IMR-90 (cell line): ENCODE data around the gene AVPI1. TPM values are rescaled to one million over a fixed set of nuclear protein-coding genes. Genes with fewer than 3 reads are reported as not detected.

Experiments
- ATAC-seq: fragments of 200-7000 bp; cut with Tn5 transposase; 2 replicates; pipeline ENCODE4 v1.9.1; 2020; ENCODE audit warnings: low read depth, mild to moderate bottlenecking, moderate library complexity
- BruUV-seq: library from RNA; stranded (reverse); fragments of 400-500 nt; replicated peaks from 2 replicates; lab custom pipeline; 2021; lab: Mats Ljungman, UMichigan
- CTCF ChIA-PET: fragments of 300-600 bp; formaldehyde crosslinking; extraction: SDS; loops from one replicate; lab custom pipeline; 2021; ENCODE audit warnings: antibody characterized with exemption; lab: Yijun Ruan, JAX
- POLR2A ChIA-PET: fragments of 300-600 bp; sonication (Branson Sonifier 250); formaldehyde crosslinking; loops from one replicate; lab custom pipeline; 2022; ENCODE audit warnings: antibody characterized with exemption; ENCODE audit not compliant: unreplicated experiment; lab: Charles Lee
- DNase-seq: peaks from one replicate; pipeline ENCODE4 v3.0.0; 2013
- H2AFZ ChIP-seq: replicated peaks from 2 replicates; pipeline ENCODE3; 2013; ENCODE audit warnings: low read length, mild to moderate bottlenecking; ENCODE audit not compliant: poor library complexity
- H2AK5ac ChIP-seq: 2 replicates; pipeline ENCODE4 v1.6.1; 2013; ENCODE audit warnings: low read depth, low read length, inconsistent platforms
- H2AK9ac ChIP-seq: replicated peaks from 2 replicates; pipeline ENCODE3; 2013; ENCODE audit warnings: mild to moderate bottlenecking, low read depth, low read length, moderate library complexity; ENCODE audit not compliant: poor library complexity
- H2BK120ac ChIP-seq: 2 replicates; pipeline ENCODE4 v1.6.1; 2013; ENCODE audit warnings: low read depth, low read length, inconsistent platforms
- H2BK15ac ChIP-seq: 3 replicates; pipeline ENCODE4 v1.6.1; 2013; ENCODE audit warnings: low read depth, low read length, inconsistent platforms
- H2BK20ac ChIP-seq: 2 replicates; pipeline ENCODE4 v1.6.1; 2013; ENCODE audit warnings: low read depth, mild to moderate bottlenecking, inconsistent platforms, low read length, moderate library complexity
- H2BK5ac ChIP-seq: 2 replicates; pipeline ENCODE4 v1.6.1; 2013; ENCODE audit warnings: mild to moderate bottlenecking, low read depth, low read length, inconsistent platforms; ENCODE audit not compliant: poor library complexity, severe bottlenecking
- H3K14ac ChIP-seq: replicated peaks from 2 replicates; pipeline ENCODE4 v1.6.1; 2013; ENCODE audit warnings: low read depth, low read length, inconsistent platforms
- H3K18ac ChIP-seq: 2 replicates; pipeline ENCODE4 v1.6.1; 2013; ENCODE audit warnings: low read depth, low read length, control low read depth
- H3K23ac ChIP-seq: 2 replicates; pipeline ENCODE4 v1.6.1; 2013; ENCODE audit warnings: low read depth, low read length, inconsistent platforms
- H3K27ac ChIP-seq: 2 replicates; pipeline ENCODE4 v1.5.1; 2013; ENCODE audit warnings: mild to moderate bottlenecking, control low read depth, low read length; ENCODE audit not compliant: insufficient read depth
- H3K27me3 ChIP-seq: 2 replicates; pipeline ENCODE4 v1.6.1; 2013; ENCODE audit warnings: low read length; ENCODE audit not compliant: control insufficient read depth, insufficient read depth
- H3K36me3 ChIP-seq: 2 replicates; pipeline ENCODE4 v1.6.1; 2013; ENCODE audit warnings: low read length, mixed read lengths; ENCODE audit not compliant: control insufficient read depth, insufficient read depth
- H3K4ac ChIP-seq: 2 replicates; pipeline ENCODE4 v1.6.1; 2013; ENCODE audit warnings: low read depth, low read length, inconsistent platforms
- H3K4me1 ChIP-seq: 2 replicates; pipeline ENCODE4 v1.6.1; 2013; ENCODE audit warnings: low read length, mixed read lengths; ENCODE audit not compliant: control insufficient read depth, insufficient read depth
- H3K4me2 ChIP-seq: 2 replicates; pipeline ENCODE4 v1.6.1; 2013; ENCODE audit warnings: low read depth, mild to moderate bottlenecking, control low read depth, low read length, moderate library complexity
- H3K4me3 ChIP-seq: 2 replicates; pipeline ENCODE4 v1.5.1; 2013; ENCODE audit warnings: low read depth, mild to moderate bottlenecking, control low read depth, low read length, moderate library complexity; ENCODE audit not compliant: insufficient read depth
- H3K56ac ChIP-seq: 2 replicates; pipeline ENCODE4 v1.6.1; 2013; ENCODE audit warnings: low read length, inconsistent platforms; ENCODE audit not compliant: insufficient read depth; ENCODE audit errors: extremely low read depth
- H3K79me1 ChIP-seq, 2 experiments: 2 replicates each; pipeline ENCODE4 v1.6.1; 2013; ENCODE audit warnings: low read length in 2 of 2, inconsistent platforms in 1 of 2, low read depth in 1 of 2
- H3K9ac ChIP-seq: 2 replicates; pipeline ENCODE4 v1.6.1; 2013; ENCODE audit warnings: low read depth, low read length, control low read depth
- H3K9me1 ChIP-seq: 2 replicates; pipeline ENCODE4 v1.6.1; 2013; ENCODE audit warnings: low read length, inconsistent platforms; ENCODE audit not compliant: insufficient read depth
- H3K9me3 ChIP-seq: 2 replicates; pipeline ENCODE4 v1.6.1; 2013; ENCODE audit warnings: low read length; ENCODE audit not compliant: control insufficient read depth, insufficient read depth
- H4K20me1 ChIP-seq: 2 replicates; pipeline ENCODE4 v1.6.1; 2013; ENCODE audit warnings: low read length, inconsistent platforms; ENCODE audit not compliant: insufficient read depth
- H4K5ac ChIP-seq: 2 replicates; pipeline ENCODE4 v1.6.1; 2013; ENCODE audit warnings: mild to moderate bottlenecking, low read depth, low read length, control low read depth
- H4K8ac ChIP-seq, 2 experiments: 2 replicates each; pipeline ENCODE4 v1.6.1; 2013; ENCODE audit warnings: low read depth in 2 of 2, low read length in 2 of 2, control low read depth in 1 of 2, inconsistent platforms in 1 of 2
- H4K91ac ChIP-seq: 2 replicates; pipeline ENCODE4 v1.6.1; 2013; ENCODE audit warnings: low read depth, low read length, inconsistent platforms; ENCODE audit not compliant: insufficient read depth
- BHLHE40 ChIP-seq: fragments of 150-350 bp; IDR thresholded peaks from 2 replicates; pipeline ENCODE4 v1.6.1; 2016; ENCODE audit warnings: mild to moderate bottlenecking, low read depth, low read length
- CEBPB ChIP-seq: IDR thresholded peaks from 2 replicates; pipeline ENCODE4 v1.6.1; 2012; ENCODE audit warnings: low read depth, low read length, improper control_type of control experiment
- CHD1 ChIP-seq: IDR thresholded peaks from 2 replicates; pipeline ENCODE4 v1.6.1; 2012; ENCODE audit warnings: low read depth, low read length, improper control_type of control experiment
- CTCF ChIP-seq: conservative IDR thresholded peaks from 2 replicates; pipeline ENCODE4 v1.5.1; 2012; ENCODE audit warnings: mild to moderate bottlenecking, low read depth, low read length, improper control_type of control experiment
- ELK1 ChIP-seq: fragments of 150-350 bp; IDR thresholded peaks from 2 replicates; pipeline ENCODE4 v1.6.1; 2016; ENCODE audit warnings: low read depth, mild to moderate bottlenecking, low read length, moderate library complexity, borderline replicate concordance
- FOS ChIP-seq: fragments of 150-350 bp; IDR thresholded peaks from 2 replicates; pipeline ENCODE4 v1.6.1; 2016; ENCODE audit warnings: low read depth, low read length
- MAFK ChIP-seq: IDR thresholded peaks from 2 replicates; pipeline ENCODE4 v1.6.1; 2012; ENCODE audit warnings: low read depth, low read length, improper control_type of control experiment
- NFE2L2 ChIP-seq: fragments of 150-350 bp; IDR thresholded peaks from 2 replicates; pipeline ENCODE4 v1.6.1; 2016; ENCODE audit warnings: low read depth, mild to moderate bottlenecking, low read length
- POLR2A ChIP-seq: IDR thresholded peaks from 2 replicates; pipeline ENCODE4 v1.6.1; 2012; ENCODE audit warnings: mild to moderate bottlenecking, low read depth, low read length
- RAD21 ChIP-seq: IDR thresholded peaks from 2 replicates; pipeline ENCODE4 v1.6.1; 2012; ENCODE audit warnings: low read length, improper control_type of control experiment
- RCOR1 ChIP-seq: IDR thresholded peaks from 2 replicates; pipeline ENCODE4 v1.6.1; 2012; ENCODE audit warnings: mild to moderate bottlenecking, low read length, improper control_type of control experiment; ENCODE audit not compliant: insufficient replicate concordance
- RFX5 ChIP-seq: IDR thresholded peaks from 2 replicates; pipeline ENCODE4 v1.8.0; 2012; ENCODE audit warnings: low read depth, mild to moderate bottlenecking, low read length, moderate library complexity
- SMC3 ChIP-seq: fragments of 150-350 bp; IDR thresholded peaks from 2 replicates; pipeline ENCODE4 v1.6.1; 2016; ENCODE audit warnings: low read depth, mild to moderate bottlenecking, antibody characterized with exemption, low read length, moderate library complexity
- WGBS, 2 experiments: methylation state at CpG; one replicate each; pipeline versions ENCODE4 v1.1.5 to v1.1.7; 2013; ENCODE audit warnings: missing lambda C conversion rate in 2 of 2; ENCODE audit not compliant: insufficient read length in 1 of 2; ENCODE audit errors: extremely low coverage in 2 of 2; 5-methylcytosine and 5-hydroxymethylcytosine counted together
- dilution Hi-C: fragments of 300-500 bp; cut with HindIII; formaldehyde crosslinking; loops from one replicate; pipeline ENCODE4 v1.14.3; 2018; ENCODE audit warnings: low sequenced_read_pairs; ENCODE audit not compliant: unreplicated experiment
- in situ Hi-C: fragments of 300-500 bp; cut with MboI; formaldehyde crosslinking; loops from 3 replicates; pipeline ENCODE4 v1.14.3; 2019; ENCODE audit warnings: low sequenced_read_pairs, inconsistent platforms, mixed read lengths
- intact Hi-C: fragments of 100-400 bp; cut with micrococcal nuclease; formaldehyde crosslinking; loops from 2 replicates; pipeline ENCODE4 v1.10.0; 2022
- polyA plus RNA-seq, 3 experiments: library from polyadenylated mRNA; depleted of rRNA; stranded (reverse); fragments of >200 nt; gene quantifications; 2 replicates each; pipeline ENCODE4 v1.2.3, GENCODE V29; 2012; ENCODE audit warnings: low replicate concordance in 1 of 3
- total RNA-seq: library from RNA; depleted of rRNA; stranded (reverse); fragments of >200 nt; gene quantifications from 2 replicates; pipeline ENCODE4 v1.2.3, GENCODE V29; 2012
- TF ChIP-seq, protein P1 (sequence below): fragments of 150-350 bp; IDR thresholded peaks from 2 replicates; pipeline ENCODE4 v1.6.1; 2017; ENCODE audit warnings: mild to moderate bottlenecking, antibody characterized with exemption, low read length, low read depth

Gene AVPI1
- total and polyA plus RNA-seq, 2 of the 4 experiments (the other 2 are of a cell fraction) = 26.7 to 29.8 TPM

DNA sequence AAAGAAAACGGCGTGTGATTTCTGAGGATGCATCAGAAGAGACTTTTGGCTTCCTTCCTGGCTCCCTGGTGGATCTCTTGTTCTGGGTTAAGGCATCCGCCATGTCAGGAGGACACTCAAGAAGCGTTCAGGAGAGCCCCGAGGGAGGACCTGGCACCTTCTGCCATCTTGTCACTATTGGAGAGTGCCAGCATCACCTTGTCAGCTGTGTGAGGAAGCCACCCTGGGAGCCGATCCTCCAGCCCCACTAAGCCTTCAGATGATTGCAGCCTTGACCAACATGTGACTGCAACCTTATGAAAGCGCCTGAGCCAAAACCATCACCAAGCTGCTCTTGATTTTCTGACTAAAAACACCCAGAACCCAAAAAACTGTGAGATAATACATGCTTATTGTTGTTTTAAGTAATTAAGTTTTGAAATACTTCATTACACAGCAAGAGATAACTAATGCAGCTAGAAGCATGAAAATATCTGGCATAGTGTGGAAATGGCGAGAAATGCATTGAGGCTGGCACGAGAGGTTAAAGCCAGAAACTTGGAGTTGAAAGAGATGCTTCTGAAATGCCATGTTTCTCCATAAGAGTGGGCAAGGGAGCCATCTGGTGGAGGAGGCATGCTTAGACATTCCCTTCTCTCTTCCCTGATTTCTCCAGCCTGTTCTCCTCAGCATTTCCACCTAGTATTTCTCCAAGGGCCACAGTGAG, 44.5 kb upstream of the AVPI1 start:
- peak; percentile 76 for DNase-seq
- peak; percentile 96 for TF ChIP-seq RAD21
- no peak for TF ChIP-seq RFX5
- peak; percentile 98 for TF ChIP-seq SMC3
- TF ChIP-seq, protein P1, sequence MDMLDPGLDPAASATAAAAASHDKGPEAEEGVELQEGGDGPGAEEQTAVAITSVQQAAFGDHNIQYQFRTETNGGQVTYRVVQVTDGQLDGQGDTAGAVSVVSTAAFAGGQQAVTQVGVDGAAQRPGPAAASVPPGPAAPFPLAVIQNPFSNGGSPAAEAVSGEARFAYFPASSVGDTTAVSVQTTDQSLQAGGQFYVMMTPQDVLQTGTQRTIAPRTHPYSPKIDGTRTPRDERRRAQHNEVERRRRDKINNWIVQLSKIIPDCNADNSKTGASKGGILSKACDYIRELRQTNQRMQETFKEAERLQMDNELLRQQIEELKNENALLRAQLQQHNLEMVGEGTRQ = no peak
- no peak for TF ChIP-seq CEBPB
- peak; percentile 25; the same call in 1 of the 2 replicates for TF ChIP-seq POLR2A
- TF ChIP-seq ELK1 = no peak
- TF ChIP-seq BHLHE40 = peak; percentile 63; the same call in 1 of the 2 replicates
- no peak for TF ChIP-seq MAFK
- no peak for TF ChIP-seq NFE2L2
- no peak for TF ChIP-seq FOS
- no peak for TF ChIP-seq CHD1
- peak; percentile 95 for TF ChIP-seq CTCF
- no peak for TF ChIP-seq RCOR1

More for the DNA sequence above, 44.5 kb upstream of the AVPI1 start:
- Histone ChIP-seq H2BK120ac (no peak overlapping the region), H3K14ac (no peak overlapping the region), H2BK20ac (no peak overlapping the region), H2AFZ (no peak overlapping the region), H3K4me1 (peaks cover 2% of the 10 kb centered on the region), H3K27me3 (no peaks in the 10 kb centered on the region), H3K79me1 (0 out of 4 replicates have a peak, but pooled peaks cover 0 to 4% of the 10 kb centered on the region in 2 experiments), H3K4me3 (no peak overlapping the region), H4K91ac (no peak overlapping the region), H3K4ac (peak overlapping the region; percentile 13; the same call in 1 of the 2 replicates), H3K27ac (no peak overlapping the region), H3K56ac (no peak overlapping the region), H3K23ac (no peak overlapping the region), H2AK5ac (0 out of 2 replicates have a peak overlapping the region, but pooled peaks have one; percentile 21), H3K18ac (no peak overlapping the region), H2BK5ac (no peak overlapping the region), H2AK9ac (no peak overlapping the region), H3K9ac (no peak overlapping the region), H3K4me2 (no peak overlapping the region), H4K8ac (no peak overlapping the region; a peak in 1 of 4 replicates), H3K9me1 (peaks cover 3% of the 10 kb centered on the region; the same call in 1 of the 2 replicates), H4K5ac (no peak overlapping the region), H2BK15ac (no peak overlapping the region), H3K36me3 (no peaks in the 10 kb centered on the region), H3K9me3 (no peaks in the 10 kb centered on the region), H4K20me1 (peaks cover 3% of the 10 kb centered on the region; the same call in 1 of the 2 replicates)
- intact Hi-C loops = loop anchor here (1.0 to 5.0 kb wide), 6 partner anchors 22 to 324 kb away; partner anchors contain the start of gene ANKRD2
- ATAC-seq = peak; percentile 95
- 96% methylated on average over 3 of the region's 9 CpGs; no CpG with 5 or more reads in 1 of the 2 experiments for WGBS, 2 experiments
- BruUV-seq = no TSS peak
- ChIA-PET POLR2A (interaction anchor here (0.5 to 0.8 kb wide), 2 partner anchors 11 to 17 kb away, joined by 3 to 5 read pairs; no protein-coding TSS in a partner anchor), CTCF (interaction anchor here (0.7 to 3.6 kb wide), 8 partner anchors 19 to 159 kb away, joined by 3 to 17 read pairs (median 4); partner anchors contain the start of genes ANKRD2, AVPI1 and MARVELD1)
- in situ Hi-C loops = loop anchor here (5.0 to 10.0 kb wide), 2 partner anchors 54 to 157 kb away; partner anchors contain the start of gene ANKRD2
- dilution Hi-C loops = no loop called here
